Lung (tissue), 12 donors: ENCODE data around the gene RPL27. TPM values are rescaled to one million over a fixed set of nuclear protein-coding genes. Genes with fewer than 3 reads are reported as not detected.

Experiments used
- ATAC-seq: fragments of 200-7000 bp; cut with Tn5 transposase; one replicate; pipeline ENCODE4 v1.9.1; 2020; ENCODE audit warnings: moderate number of reproducible peaks; ENCODE audit not compliant: insufficient read depth, low FRiP score
- DNase-seq, 3 donors: peaks; one replicate each; pipeline ENCODE4 v3.0.0-alpha.2; 2013 to 2017
- H3K27ac ChIP-seq, 2 donors: one replicate each; pipeline ENCODE4 v1.5.1; 2013; ENCODE audit warnings: mild to moderate bottlenecking in 2 of 2, moderate library complexity in 2 of 2, control low read depth in 1 of 2, inconsistent platforms in 1 of 2, low read depth in 1 of 2, low read length in 1 of 2
- H3K27me3 ChIP-seq, 3 donors: one replicate each; pipeline ENCODE4 v1.5.1; 2013; ENCODE audit warnings: low read length in 2 of 3; ENCODE audit not compliant: control insufficient read depth in 3 of 3, insufficient read depth in 3 of 3
- H3K36me3 ChIP-seq, 4 donors: one replicate each; pipeline ENCODE4 v1.5.1; 2013; ENCODE audit warnings: low read length in 4 of 4, mild to moderate bottlenecking in 1 of 4, moderate library complexity in 1 of 4; ENCODE audit not compliant: control insufficient read depth in 4 of 4, insufficient read depth in 4 of 4
- H3K4me1 ChIP-seq, 5 donors: one replicate each; pipeline ENCODE4 v1.5.1; 2013; ENCODE audit warnings: low read length in 5 of 5, mild to moderate bottlenecking in 2 of 5, moderate library complexity in 1 of 5; ENCODE audit not compliant: control insufficient read depth in 5 of 5, insufficient read depth in 5 of 5
- H3K4me3 ChIP-seq: one replicate; pipeline ENCODE4 v1.5.1; 2013; ENCODE audit warnings: mild to moderate bottlenecking, control low read depth, moderate library complexity
- H3K9ac ChIP-seq, 2 donors: one replicate each; pipeline ENCODE4 v1.5.1; 2013; ENCODE audit warnings: low read length in 2 of 2, control low read depth in 1 of 2; ENCODE audit not compliant: insufficient read depth in 1 of 2
- H3K9me3 ChIP-seq, 4 donors: one replicate each; pipeline ENCODE4 v1.5.1; 2013; ENCODE audit warnings: low read length in 3 of 4, mild to moderate bottlenecking in 1 of 4, moderate library complexity in 1 of 4; ENCODE audit not compliant: control insufficient read depth in 4 of 4, insufficient read depth in 3 of 4
- CTCF ChIP-seq: IDR thresholded peaks from 2 replicates; pipeline ENCODE4 v1.5.1; 2012; ENCODE audit warnings: mild to moderate bottlenecking; ENCODE audit errors: control extremely low read depth, extremely low read depth
- WGBS, 2 donors: extraction: QIAGEN DNeasy Blood & Tissue Kit; methylation state at CpG; one replicate each; pipeline ENCODE4 v1.1.7; 2013; 5-methylcytosine and 5-hydroxymethylcytosine counted together
- polyA plus RNA-seq, 2 donors: library from polyadenylated mRNA; stranded (reverse); fragments of 200-250 nt; gene quantifications; one replicate each; pipeline ENCODE4 v1.2.1, GENCODE V29; 2013
- total RNA-seq, 2 donors: library from RNA; depleted of rRNA in 1 of 2; stranded (reverse); fragments of >200 nt in 1 of 2; gene quantifications; one replicate each; pipeline ENCODE4 v1.2.1, GENCODE V29; 2014 to 2021
- donor health status: control.
- donor health status: control.
- donor health status: Bipolar disorder and iron deficiency.
- donor health status: healthy.
- donor health status: DM: yes; HTN: yes; CAD: no.

Gene RPL27
- total and polyA plus RNA-seq, 4 donors: 665 to 3,245 (median 1,584) TPM

GRCh38 chr17:42982266-42982665, 16.0 kb upstream of the RPL27 start:
- no peak overlapping the region for H3K4me3 ChIP-seq
- ATAC-seq (no peak), DNase-seq (no peak)
- no peak overlapping the region for H3K9ac ChIP-seq
- H3K4me1 ChIP-seq: peaks cover 0 to 23% (median 10%) of the 10 kb centered on the region in 5 donors
- H3K9me3 ChIP-seq: no peaks in the 10 kb centered on the region
- no peaks in the 10 kb centered on the region for H3K27me3 ChIP-seq
- H3K27ac ChIP-seq: no peak overlapping the region
- peaks cover 4 to 11% (median 7%) of the 10 kb centered on the region in 4 donors for H3K36me3 ChIP-seq
- TF ChIP-seq CTCF: no peak

- WGBS, 2 donors: 0 to 44% methylated on average over 1 of the region's 1 CpG
- H3K36me3 ChIP-seq: peaks cover 9 to 29% (median 19%) of the 10 kb centered on the region in 4 donors
- no peak for ATAC-seq
Measured at GRCh38 chr17:42985225-42985624, 13.0 kb upstream of the RPL27 start.

GRCh38 chr17:42989141-42989540, 9.1 kb upstream of the RPL27 start:
- ATAC-seq: no peak
- H3K27ac ChIP-seq: no peak overlapping the region
- peaks cover 0 to 4% (median 0%) of the 10 kb centered on the region in 5 donors for H3K4me1 ChIP-seq
- peaks cover 22 to 38% (median 30%) of the 10 kb centered on the region in 4 donors for H3K36me3 ChIP-seq
- H3K4me3 ChIP-seq: no peak overlapping the region
- 95% methylated on average over 5 of the region's 5 CpGs for WGBS, 2 donors
- H3K9me3 ChIP-seq: no peaks in the 10 kb centered on the region
- no peak for DNase-seq
- TF ChIP-seq CTCF: no peak
- H3K9ac ChIP-seq: no peak overlapping the region
- no peaks in the 10 kb centered on the region for H3K27me3 ChIP-seq

More at GRCh38 chr17:42985225-42985624, 13.0 kb upstream of the RPL27 start:
- no peak overlapping the region for H3K9ac ChIP-seq
- no peak for TF ChIP-seq CTCF
- H3K27me3 ChIP-seq: no peaks in the 10 kb centered on the region
- no peak overlapping the region for H3K27ac ChIP-seq
- peaks cover 0 to 14% (median 10%) of the 10 kb centered on the region in 5 donors for H3K4me1 ChIP-seq
- H3K9me3 ChIP-seq: no peaks in the 10 kb centered on the region
- no peak overlapping the region for H3K4me3 ChIP-seq
- no peak for DNase-seq
